Measurements from ENCODE around the gene ACTC1. TPM values are rescaled to one million over a fixed set of nuclear protein-coding genes. Genes with fewer than 3 reads are reported as not detected.

ACTC1 gene
- total and polyA plus RNA-seq, 2 of the 13 experiments (the other 11 are each of a cell fraction or from before 2014, with no cell fraction given): not detected

DNA sequence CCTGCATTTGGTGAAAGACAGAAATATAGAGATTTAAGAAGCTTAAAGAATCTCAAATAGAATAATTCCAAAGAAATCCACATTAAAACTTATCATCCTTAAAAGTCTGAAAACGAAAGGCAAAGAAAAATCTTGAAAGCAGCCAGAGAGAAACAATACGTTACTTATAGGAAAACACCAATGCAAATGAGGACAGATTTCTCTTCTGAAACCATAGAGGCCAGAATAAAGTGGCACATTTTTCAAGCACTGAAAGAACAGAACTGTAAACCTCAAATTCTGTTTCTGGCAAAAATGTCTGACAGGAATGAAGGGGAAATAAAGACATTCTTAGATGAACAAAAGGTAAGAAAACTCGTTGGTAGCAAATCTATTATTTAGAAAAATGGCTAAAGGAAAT is 13.8 kb upstream of the ACTC1 start (continued):
- TF ChIP-seq ZBTB40 (IDR thresholded peaks at IDR 0.05): no peak
- TF ChIP-seq ZBTB40 (CRISPR knock-in tag; IDR thresholded peaks at IDR 0.05): no peak
- TF ChIP-seq KDM2A (CRISPR knock-in tag; IDR thresholded peaks at IDR 0.05; ENCODE audit: borderline replicate concordance, low read depth): no peak
- TF ChIP-seq ZNF83 (CRISPR knock-in tag; IDR thresholded peaks at IDR 0.05; ENCODE audit: borderline replicate concordance): no peak
- no peak for TF ChIP-seq GATAD1 (CRISPR knock-in tag; IDR thresholded peaks at IDR 0.05)
- TF ChIP-seq MED1 (CRISPR knock-in tag; IDR thresholded peaks at IDR 0.05): no peak
- TF ChIP-seq BCL3 (CRISPR knock-in tag; IDR thresholded peaks at IDR 0.05): no peak
- TF ChIP-seq CC2D1A (CRISPR knock-in tag; IDR thresholded peaks at IDR 0.05): no peak

Measured in HepG2 (cell line).